T47D (cell line): ENCODE results near the gene RAE1.

ENCODE experiments used
- DNase-seq, 2 experiments: peaks; one replicate each; pipeline versions ENCODE4 v3.0.0 to v3.0.0-alpha.2; 2011 to 2012; ENCODE audit warnings: low read depth in 1 of 2, low spot score in 1 of 2
- JUND ChIP-seq: IDR thresholded peaks from 2 replicates; pipeline ENCODE4 v1.6.1; 2012; ENCODE audit warnings: low read depth
- in situ Hi-C: cut with HindIII; loops from 2 replicates; pipeline ENCODE4 v1.10.0; 2016; ENCODE audit warnings: low sequenced_read_pairs, low pct_unique_long_range_greater_than_20kb

Gene RAE1

DNA sequence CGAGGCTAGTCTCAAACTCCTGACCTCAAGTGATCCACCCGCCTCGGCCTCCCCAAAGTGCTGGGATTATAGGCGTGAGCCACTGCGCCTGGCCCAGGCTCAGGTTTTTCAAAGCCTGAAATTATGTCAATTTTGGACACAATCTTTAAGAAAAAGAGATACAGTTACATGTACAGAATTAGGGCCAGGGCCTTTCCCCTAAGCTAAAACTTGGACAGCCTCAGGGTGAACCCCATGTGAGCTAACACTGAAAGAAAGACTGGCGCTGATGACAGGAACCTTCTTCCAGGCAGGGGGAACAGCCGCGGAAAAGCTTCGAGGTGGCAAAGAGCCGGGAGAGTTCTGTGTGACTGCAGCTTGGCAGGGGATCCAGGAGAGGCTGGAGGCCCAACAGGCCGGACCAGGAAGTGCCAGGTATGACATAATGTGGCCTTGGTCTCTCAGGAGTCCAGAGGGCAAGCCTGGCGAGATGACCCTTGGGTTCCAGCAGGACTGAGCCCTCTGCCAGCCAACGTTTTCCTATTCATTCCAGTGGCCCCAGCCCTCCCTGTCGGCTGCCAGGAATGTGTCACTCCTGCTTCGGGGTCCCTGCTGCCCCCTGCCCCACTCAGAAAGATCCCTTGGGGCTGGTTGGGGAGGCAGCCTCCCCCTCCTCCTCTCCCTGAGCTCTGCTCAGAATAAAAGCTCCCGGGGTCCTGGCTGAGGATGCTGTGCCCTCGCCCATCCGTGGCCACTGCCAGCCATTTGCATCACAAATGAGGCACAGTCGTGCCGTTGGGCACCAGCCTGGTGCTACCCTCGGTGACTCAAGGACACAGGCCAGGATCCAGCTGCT lies 77.5 kb downstream of the RAE1 start:
- no peak for TF ChIP-seq JUND
- DNase-seq, result no peak
- in situ Hi-C loops, result no loop called here
